ENCODE measurements around the gene ROGDI. TPM values are rescaled to one million over a fixed set of nuclear protein-coding genes. Genes with fewer than 3 reads are reported as not detected.

ROGDI gene
- polyA plus RNA-seq, 1 donor (not counting 4 experiments of a cell fraction or from before 2014, with no cell fraction given) = 20.5 TPM

- H3K9ac ChIP-seq (ENCODE audit: control insufficient read depth, extremely low read depth, insufficient read depth, low read length) = no peak overlapping the region
- TF ChIP-seq CTCF (optimal IDR thresholded peaks at IDR 0.05 in 1 of 3, IDR thresholded peaks at IDR 0.05 in 1 of 3, conservative IDR thresholded peaks at IDR 0.05 in 1 of 3; ENCODE audit: extremely low read depth in 1 of 3, insufficient read depth in 2 of 3, low read length in 3 of 3) = no peak
- TF ChIP-seq EZH2 (IDR thresholded peaks at IDR 0.05; ENCODE audit: low read length) = no peak
- H3K36me3 ChIP-seq (ENCODE audit: control insufficient read depth in 2 of 2, extremely low read depth in 1 of 2, insufficient read depth in 2 of 2, low read length in 2 of 2) = peaks cover 41 to 57% of the 10 kb centered on the region in 2 experiments
- H3K9me1 ChIP-seq (ENCODE audit: control insufficient read depth, extremely low read depth, insufficient read depth, low read length) = no peaks in the 10 kb centered on the region
- H3K4me3 ChIP-seq (ENCODE audit: control insufficient read depth in 2 of 3, extremely low read depth in 1 of 3, insufficient read depth in 2 of 3, low read depth in 1 of 3, low read length in 3 of 3) = no peak overlapping the region
- no peaks in the 10 kb centered on the region for H4K20me1 ChIP-seq (ENCODE audit: control insufficient read depth, extremely low read depth, insufficient read depth, low read length)
- H3K4me2 ChIP-seq (ENCODE audit: control insufficient read depth, extremely low read depth, insufficient read depth, low read depth, low read length) = no peak overlapping the region
- no peaks in the 10 kb centered on the region for H3K9me3 ChIP-seq (ENCODE audit: control insufficient read depth, low read depth, low read length)
- H3K4me1 ChIP-seq (ENCODE audit: control insufficient read depth, extremely low read depth, insufficient read depth, low read length) = no peaks in the 10 kb centered on the region
- H3K27me3 ChIP-seq (ENCODE audit: control insufficient read depth, extremely low read depth, insufficient read depth, low read length) = no peaks in the 10 kb centered on the region
- dilution Hi-C loops (cut with MboI; ENCODE audit: extremely low pct_ligation_motif_present, low sequenced_read_pairs) = no loop called here
- no peak for DNase-seq (ENCODE audit: low read depth, low spot score)
- peaks cover 16% of the 10 kb centered on the region for H3K79me2 ChIP-seq (ENCODE audit: control insufficient read depth, insufficient read depth, low read length)
- no peak overlapping the region for H3K27ac ChIP-seq (ENCODE audit: control insufficient read depth, insufficient read depth, low read length)
- FAIRE-seq = no peak
- H2AFZ ChIP-seq (ENCODE audit: control insufficient read depth, low read length) = no peak overlapping the region
Measured at GRCh38 chr16:4830408-4830807, 28.0 kb upstream of the ROGDI start.

- peaks cover 4% of the 10 kb centered on the region for H3K79me2 ChIP-seq (ENCODE audit: control insufficient read depth, insufficient read depth, low read length)
- H3K27me3 ChIP-seq (ENCODE audit: control insufficient read depth, extremely low read depth, insufficient read depth, low read length) = no peaks in the 10 kb centered on the region
- H3K4me1 ChIP-seq (ENCODE audit: control insufficient read depth, extremely low read depth, insufficient read depth, low read length) = no peaks in the 10 kb centered on the region
- no peak for TF ChIP-seq CTCF (optimal IDR thresholded peaks at IDR 0.05 in 1 of 3, IDR thresholded peaks at IDR 0.05 in 1 of 3, conservative IDR thresholded peaks at IDR 0.05 in 1 of 3; ENCODE audit: extremely low read depth in 1 of 3, insufficient read depth in 2 of 3, low read length in 3 of 3)
- TF ChIP-seq EZH2 (IDR thresholded peaks at IDR 0.05; ENCODE audit: low read length) = no peak
- DNase-seq (ENCODE audit: low read depth, low spot score) (no peak), FAIRE-seq (no peak)
- H3K27ac ChIP-seq (ENCODE audit: control insufficient read depth, insufficient read depth, low read length) = no peak overlapping the region
- dilution Hi-C loops (cut with MboI; ENCODE audit: extremely low pct_ligation_motif_present, low sequenced_read_pairs) = no loop called here
- H3K4me3 ChIP-seq (ENCODE audit: control insufficient read depth in 2 of 3, extremely low read depth in 1 of 3, insufficient read depth in 2 of 3, low read depth in 1 of 3, low read length in 3 of 3) = no peak overlapping the region
- H3K9me3 ChIP-seq (ENCODE audit: control insufficient read depth, low read depth, low read length) = no peaks in the 10 kb centered on the region
- peaks cover 3% of the 10 kb centered on the region for H4K20me1 ChIP-seq (ENCODE audit: control insufficient read depth, extremely low read depth, insufficient read depth, low read length)
- no peak overlapping the region for H3K9ac ChIP-seq (ENCODE audit: control insufficient read depth, extremely low read depth, insufficient read depth, low read length)
- H2AFZ ChIP-seq (ENCODE audit: control insufficient read depth, low read length) = no peak overlapping the region
- peaks cover 46 to 58% of the 10 kb centered on the region in 2 experiments for H3K36me3 ChIP-seq (ENCODE audit: control insufficient read depth in 2 of 2, extremely low read depth in 1 of 2, insufficient read depth in 2 of 2, low read length in 2 of 2)
- no peaks in the 10 kb centered on the region for H3K9me1 ChIP-seq (ENCODE audit: control insufficient read depth, extremely low read depth, insufficient read depth, low read length)
- no peak overlapping the region for H3K4me2 ChIP-seq (ENCODE audit: control insufficient read depth, extremely low read depth, insufficient read depth, low read depth, low read length)
Measured at GRCh38 chr16:4828567-4829321, 26.3 kb upstream of the ROGDI start.
